PC-3 (cell line): ENCODE data around the gene RPL19. TPM values are rescaled to one million over a fixed set of nuclear protein-coding genes. Genes with fewer than 3 reads are reported as not detected.

Experiments
- ATAC-seq: fragments of 200-7000 bp; cut with Tn5 transposase; 2 replicates; pipeline ENCODE4 v1.9.1; 2020; ENCODE audit warnings: mild to moderate bottlenecking, moderate library complexity
- BruUV-seq: library from RNA; stranded (reverse); fragments of 400-500 nt; replicated peaks from 2 replicates; lab custom pipeline; 2021; lab: Mats Ljungman, UMichigan
- CTCF ChIA-PET: fragments of 300-600 bp; sonication (Branson Sonifier 250); formaldehyde crosslinking; loops from one replicate; lab custom pipeline; 2022; ENCODE audit warnings: antibody characterized with exemption; lab: Charles Lee
- POLR2A ChIA-PET: fragments of 300-600 bp; sonication (Branson Sonifier 250); formaldehyde crosslinking; loops from one replicate; lab custom pipeline; 2022; ENCODE audit warnings: antibody characterized with exemption; ENCODE audit not compliant: unreplicated experiment; lab: Charles Lee
- DNase-seq: peaks from one replicate; pipeline ENCODE4 v3.0.0-alpha.2; 2015
- H2AFZ ChIP-seq: fragments of 300-600 bp; sonication (generic); 2 replicates; pipeline ENCODE4 v1.6.0; 2016; ENCODE audit warnings: antibody characterized with exemption, low read length
- H3F3A ChIP-seq: fragments of 300-600 bp; sonication (generic); one replicate; pipeline ENCODE4 v1.6.0; 2017; ENCODE audit warnings: antibody characterized with exemption, low read length, control low read depth, mild to moderate bottlenecking; ENCODE audit not compliant: unreplicated experiment
- H3K27ac ChIP-seq: fragments of 300-600 bp; sonication (generic); 2 replicates; pipeline ENCODE4 v1.5.1; 2016; ENCODE audit warnings: mild to moderate bottlenecking, low read length
- H3K27me3 ChIP-seq: fragments of 300-600 bp; sonication (generic); 2 replicates; pipeline ENCODE4 v1.6.1; 2016; ENCODE audit warnings: low read length, mixed read lengths
- H3K36me3 ChIP-seq: fragments of 300-600 bp; sonication (generic); 2 replicates; pipeline ENCODE4 v1.6.1; 2016; ENCODE audit warnings: low read depth, mixed run types, low read length, mixed read lengths
- H3K4me1 ChIP-seq: fragments of 300-600 bp; sonication (generic); 2 replicates; pipeline ENCODE4 v1.5.1; 2016; ENCODE audit warnings: low read length; ENCODE audit not compliant: insufficient read depth
- H3K4me2 ChIP-seq: fragments of 300-600 bp; sonication (generic); 2 replicates; pipeline ENCODE4 v1.6.0; 2016; ENCODE audit warnings: low read length
- H3K4me3 ChIP-seq: fragments of 300-600 bp; sonication (generic); 2 replicates; pipeline ENCODE4 v1.5.1; 2016; ENCODE audit warnings: mild to moderate bottlenecking, low read length, mixed read lengths
- H3K79me2 ChIP-seq: fragments of 300-600 bp; sonication (generic); 2 replicates; pipeline ENCODE4 v1.6.1; 2017; ENCODE audit warnings: low read length, mixed read lengths
- H3K9ac ChIP-seq: fragments of 300-600 bp; sonication (generic); 2 replicates; pipeline ENCODE4 v1.6.0; 2016; ENCODE audit warnings: mild to moderate bottlenecking, low read length
- H3K9me2 ChIP-seq: fragments of 300-600 bp; sonication (generic); replicated peaks from 2 replicates; pipeline ENCODE4 v1.6.1; 2016; ENCODE audit warnings: mixed run types, low read length, mixed read lengths
- H3K9me3 ChIP-seq: fragments of 300-600 bp; sonication (generic); 2 replicates; pipeline ENCODE4 v1.6.1; 2016; ENCODE audit warnings: low read length, mixed read lengths
- H4K20me1 ChIP-seq: fragments of 300-600 bp; sonication (generic); 2 replicates; pipeline ENCODE4 v1.6.1; 2016; ENCODE audit warnings: low read length, mixed read lengths
- EZH2 ChIP-seq: fragments of 300-600 bp; sonication (generic); IDR thresholded peaks from one replicate; pipeline ENCODE4 v1.6.1; 2017; ENCODE audit warnings: antibody characterized with exemption, mild to moderate bottlenecking, low read length; ENCODE audit not compliant: unreplicated experiment
- EZH2phosphoT487 ChIP-seq: fragments of 300-600 bp; sonication (generic); IDR thresholded peaks from 2 replicates; pipeline ENCODE4 v1.6.1; 2018; ENCODE audit warnings: mild to moderate bottlenecking, antibody characterized with exemption, low read length, borderline replicate concordance
- intact Hi-C: fragments of 100-400 bp; cut with micrococcal nuclease; formaldehyde crosslinking; loops from 2 replicates; pipeline ENCODE4 v1.9.0; 2023
- total RNA-seq: library from RNA; depleted of rRNA; stranded (reverse); fragments of >200 nt; gene quantifications from 2 replicates; pipeline ENCODE4 v1.2.3, GENCODE V29; 2014
- TF ChIP-seq, protein P1 (sequence below): fragments of 300-600 bp; sonication (generic); conservative IDR thresholded peaks from 2 replicates; pipeline ENCODE4 v1.5.1; 2017; ENCODE audit warnings: antibody characterized with exemption, low read depth, mild to moderate bottlenecking, low read length

RPL19 gene
- total RNA-seq, 1 experiment from 2014 or later = 2,509 TPM

DNA sequence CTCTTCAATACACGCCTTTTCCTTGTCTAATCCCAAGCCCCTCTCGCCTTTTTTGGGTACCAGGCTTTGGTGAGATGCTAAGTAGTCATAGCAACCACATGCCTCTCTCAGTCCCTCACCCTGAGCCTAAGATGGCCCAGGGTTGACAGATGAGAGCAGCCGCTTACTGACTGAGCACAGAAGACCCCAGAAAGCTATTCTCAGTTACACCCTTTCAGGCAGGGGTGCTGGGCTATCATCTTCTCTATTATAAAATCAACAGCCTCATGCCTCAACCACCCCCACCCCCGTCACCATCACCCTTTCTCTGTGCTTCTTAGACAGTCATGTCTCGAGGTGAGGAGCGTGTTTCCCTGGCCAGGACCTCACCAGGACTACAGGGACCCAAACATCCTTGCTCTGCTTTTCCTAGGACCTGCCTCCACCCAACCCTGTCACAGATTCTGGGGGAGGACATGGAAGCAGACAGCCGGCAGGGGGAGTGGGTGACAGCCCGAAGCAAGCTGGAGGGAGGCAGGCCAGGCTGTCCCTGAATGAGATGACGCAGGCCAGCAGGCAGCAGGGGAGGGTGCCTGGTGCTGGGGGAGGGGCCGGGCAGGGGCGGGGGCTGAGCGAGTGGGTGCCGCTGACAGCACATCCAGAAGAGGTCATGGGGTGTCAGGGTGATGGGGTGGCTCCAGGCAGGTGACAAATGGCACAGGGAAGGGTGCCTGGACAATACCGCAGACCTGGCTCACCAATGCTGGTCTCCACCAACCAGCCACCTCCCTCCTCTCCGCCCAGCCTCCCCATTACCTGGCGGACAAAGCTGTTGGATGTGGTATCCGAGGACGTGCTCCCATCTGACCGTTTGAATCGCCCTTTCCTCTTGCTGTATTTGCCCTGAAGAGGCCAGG lies 5.7 kb upstream of the RPL19 start:
- no peaks in the 10 kb centered on the region for H4K20me1 ChIP-seq
- POLR2A ChIA-PET = no interaction called here
- no peaks in the 10 kb centered on the region for H3K9me3 ChIP-seq
- DNase-seq = no peak
- H3F3A ChIP-seq = no peaks in the 10 kb centered on the region
- intact Hi-C loops = no loop called here
- TF ChIP-seq EZH2phosphoT487 = no peak
- TF ChIP-seq EZH2 = no peak
- TF ChIP-seq, protein P1, sequence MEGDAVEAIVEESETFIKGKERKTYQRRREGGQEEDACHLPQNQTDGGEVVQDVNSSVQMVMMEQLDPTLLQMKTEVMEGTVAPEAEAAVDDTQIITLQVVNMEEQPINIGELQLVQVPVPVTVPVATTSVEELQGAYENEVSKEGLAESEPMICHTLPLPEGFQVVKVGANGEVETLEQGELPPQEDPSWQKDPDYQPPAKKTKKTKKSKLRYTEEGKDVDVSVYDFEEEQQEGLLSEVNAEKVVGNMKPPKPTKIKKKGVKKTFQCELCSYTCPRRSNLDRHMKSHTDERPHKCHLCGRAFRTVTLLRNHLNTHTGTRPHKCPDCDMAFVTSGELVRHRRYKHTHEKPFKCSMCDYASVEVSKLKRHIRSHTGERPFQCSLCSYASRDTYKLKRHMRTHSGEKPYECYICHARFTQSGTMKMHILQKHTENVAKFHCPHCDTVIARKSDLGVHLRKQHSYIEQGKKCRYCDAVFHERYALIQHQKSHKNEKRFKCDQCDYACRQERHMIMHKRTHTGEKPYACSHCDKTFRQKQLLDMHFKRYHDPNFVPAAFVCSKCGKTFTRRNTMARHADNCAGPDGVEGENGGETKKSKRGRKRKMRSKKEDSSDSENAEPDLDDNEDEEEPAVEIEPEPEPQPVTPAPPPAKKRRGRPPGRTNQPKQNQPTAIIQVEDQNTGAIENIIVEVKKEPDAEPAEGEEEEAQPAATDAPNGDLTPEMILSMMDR = no peak
- peaks cover 13% of the 10 kb centered on the region for H3K79me2 ChIP-seq
- CTCF ChIA-PET = no interaction called here
- H3K9ac ChIP-seq = no peak overlapping the region
- no peak overlapping the region for H2AFZ ChIP-seq
- BruUV-seq = no TSS peak
- ATAC-seq = no peak
- no peak overlapping the region for H3K4me3 ChIP-seq
- no peak overlapping the region for H3K27ac ChIP-seq
- H3K4me2 ChIP-seq = no peak overlapping the region
- peaks cover 8% of the 10 kb centered on the region; the same call in 1 of the 2 replicates for H3K4me1 ChIP-seq
- no peaks in the 10 kb centered on the region for H3K36me3 ChIP-seq
- no peaks in the 10 kb centered on the region for H3K27me3 ChIP-seq
- H3K9me2 ChIP-seq = no peaks in the 10 kb centered on the region

DNA sequence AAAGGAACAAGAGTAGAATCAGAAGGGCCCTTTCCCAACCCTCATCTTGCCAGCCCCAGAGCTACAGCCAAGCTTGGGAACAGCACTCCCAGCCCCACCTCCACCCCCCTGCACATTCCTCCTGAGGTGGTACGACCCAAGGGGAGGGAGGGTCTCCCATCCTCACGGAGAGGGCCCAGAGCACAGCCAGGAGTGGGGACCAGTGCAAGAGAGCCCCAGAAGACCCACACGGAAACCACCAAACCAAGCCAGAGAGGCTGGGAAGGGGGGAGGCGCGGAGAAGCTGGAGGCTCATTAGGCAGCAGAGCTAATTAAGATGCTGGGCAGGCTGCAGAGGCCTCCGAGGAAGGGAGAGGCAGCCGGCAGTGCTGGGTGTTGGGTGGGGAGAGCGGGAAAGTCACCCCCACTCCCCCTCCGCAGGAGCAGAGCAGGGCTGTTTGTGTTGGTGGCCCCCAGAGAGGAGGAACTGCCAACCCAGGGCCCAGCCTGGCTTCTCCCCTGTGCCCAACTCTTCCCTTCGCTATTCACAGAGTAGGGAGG lies 5.0 kb upstream of the RPL19 start:
- no peaks in the 10 kb centered on the region for H3K9me2 ChIP-seq
- H3K27me3 ChIP-seq = no peaks in the 10 kb centered on the region
- CTCF ChIA-PET = no interaction called here
- no peaks in the 10 kb centered on the region for H3K9me3 ChIP-seq
- no peak overlapping the region for H3K4me2 ChIP-seq
- ATAC-seq (no peak), DNase-seq (no peak)
- no peak overlapping the region for H3K27ac ChIP-seq
- POLR2A ChIA-PET = no interaction called here
- H3K9ac ChIP-seq = no peak overlapping the region
- no peak overlapping the region for H2AFZ ChIP-seq
- intact Hi-C loops = no loop called here
- H4K20me1 ChIP-seq = no peaks in the 10 kb centered on the region
- H3K79me2 ChIP-seq = peaks cover 14% of the 10 kb centered on the region
- peaks cover 12% of the 10 kb centered on the region; the same call in 1 of the 2 replicates for H3K4me1 ChIP-seq
- H3K4me3 ChIP-seq = no peak overlapping the region
- TF ChIP-seq EZH2phosphoT487 (no peak), EZH2 (no peak)
- TF ChIP-seq, protein P1 = no peak
- H3K36me3 ChIP-seq = no peaks in the 10 kb centered on the region
- BruUV-seq = no TSS peak
- H3F3A ChIP-seq = no peaks in the 10 kb centered on the region
